Spleen (tissue), 11 donors: Measurements from ENCODE around the gene PCDHGB6. TPM values are rescaled to one million over a fixed set of nuclear protein-coding genes. Genes with fewer than 3 reads are reported as not detected.

Experiments
- DNase-seq: peaks from one replicate; pipeline ENCODE4 v3.0.0-alpha.2; 2020
- H3K27ac ChIP-seq, 8 donors: fragments of 200-600 bp; sonication (generic) in 7 of 8; 1 replicate in 4 of 8; 2 replicates in 4 of 8; pipeline versions ENCODE4 v1.5.0 to v1.8.0; 2016 to 2021; ENCODE audit warnings: inconsistent platforms in 4 of 8, mild to moderate bottlenecking in 4 of 8, moderate library complexity in 1 of 8
- H3K27me3 ChIP-seq, 7 donors: fragments of 200-600 bp; sonication (generic) in 6 of 7; replicated peaks in 1 of 7; 1 replicate in 4 of 7; 2 replicates in 3 of 7; pipeline versions ENCODE4 v1.5.0 to v1.8.0; 2016 to 2021; ENCODE audit warnings: inconsistent platforms in 3 of 7, mild to moderate bottlenecking in 1 of 7
- H3K36me3 ChIP-seq, 6 donors: fragments of 200-600 bp; sonication (generic) in 5 of 6; 1 replicate in 4 of 6; 2 replicates in 2 of 6; pipeline versions ENCODE4 v1.5.0 to v1.8.0; 2016 to 2021; ENCODE audit warnings: inconsistent platforms in 2 of 6
- H3K4me1 ChIP-seq, 6 donors: fragments of 200-600 bp; sonication (generic) in 5 of 6; 1 replicate in 3 of 6; 2 replicates in 3 of 6; pipeline versions ENCODE4 v1.5.0 to v1.8.0; 2016 to 2021; ENCODE audit warnings: inconsistent platforms in 3 of 6
- H3K4me3 ChIP-seq, 8 donors: fragments of 200-600 bp; sonication (generic) in 7 of 8; 1 replicate in 4 of 8; 2 replicates in 4 of 8; pipeline versions ENCODE4 v1.5.0 to v1.8.0; 2016 to 2021; ENCODE audit warnings: inconsistent platforms in 4 of 8, mild to moderate bottlenecking in 4 of 8, moderate library complexity in 2 of 8
- H3K9me3 ChIP-seq, 8 donors: fragments of 200-600 bp; sonication (generic) in 7 of 8; 1 replicate in 4 of 8; 2 replicates in 4 of 8; pipeline versions ENCODE4 v1.5.0 to v1.8.0; 2016 to 2021; ENCODE audit warnings: inconsistent platforms in 4 of 8
- POLR2A ChIP-seq, 3 donors: fragments of 450-650 bp; IDR thresholded peaks; one replicate each; pipeline ENCODE4 v1.5.1; 2017; ENCODE audit warnings: antibody characterized with exemption in 3 of 3, mild to moderate bottlenecking in 1 of 3
- POLR2AphosphoS5 ChIP-seq, 3 donors: sonication (generic); formaldehyde crosslinking; IDR thresholded peaks; one replicate each; pipeline ENCODE4 v1.5.1; 2017; ENCODE audit warnings: antibody characterized with exemption in 3 of 3
- WGBS, 5 donors: extraction: QIAGEN DNeasy Blood & Tissue Kit in 3 of 5; methylation state at CpG; one replicate each; pipeline versions ENCODE4 v1.1.5 to v1.1.7; 2013 to 2018; 5-methylcytosine and 5-hydroxymethylcytosine counted together
- intact Hi-C: fragments of 100-400 bp; cut with DNase I; formaldehyde crosslinking; loops from one replicate; pipeline ENCODE4 v1.15.0; 2023; ENCODE audit warnings: low total_unique reads
- polyA plus RNA-seq, 3 donors: library from polyadenylated mRNA; stranded (reverse); fragments of 200-250 nt; gene quantifications; one replicate each; pipeline ENCODE4 v1.2.1, GENCODE V29; 2013
- total RNA-seq, 7 donors: library from RNA; depleted of rRNA in 3 of 7; stranded (reverse); fragments of >200 nt in 3 of 7; fragmentation: NEBNext Ultra II Directional in 4 of 7; extraction: Animal tissue kit (Norgen Biotek cat#: 25700) in 4 of 7; gene quantifications; one replicate each; pipeline versions ENCODE4 v1.1.0 to v1.2.1, GENCODE V29; 2016 to 2021
- TF ChIP-seq, protein P1 (sequence below), 11 experiments: fragments of 200-600 bp in 7 of 11; fragments of 450-650 bp in 4 of 11; sonication (generic) in 4 of 11; IDR thresholded peaks in 8 of 11; conservative IDR thresholded peaks in 3 of 11; 1 replicate in 7 of 11; 2 replicates in 4 of 11; pipeline versions ENCODE4 v1.4.0 to v1.8.0; 2016 to 2021; ENCODE audit warnings: antibody characterized with exemption in 11 of 11, inconsistent platforms in 4 of 11, mild to moderate bottlenecking in 1 of 11
- donor health status: healthy with polysubstance abuse.
- donor health status: DM: no; HTN: no; CAD: no; lungs with moderate emphysema.
- donor health status: DM: no; HTN: no; CAD: no.
- donor health status: Bipolar disorder and iron deficiency.
- donor health status: healthy.
- donor health status: DM: no; HTN: no; CAD: no.
- donor health status: DM: yes; HTN: yes; CAD: no.

Gene PCDHGB6
- total and polyA plus RNA-seq, 10 donors, result 0.13 to 6.8 (median 4.7) TPM

GRCh38 chr5:141398608-141399007 is 9.2 kb upstream of the PCDHGB6 start:
- peaks cover 7 to 96% (median 81%) of the 10 kb centered on the region in 8 donors for H3K9me3 ChIP-seq
- peaks cover 0 to 7% (median 0%) of the 10 kb centered on the region in 6 donors for H3K36me3 ChIP-seq
- no peaks in the 10 kb centered on the region for H3K4me1 ChIP-seq
- peak overlapping the region in 1 of 8 donors; percentile 24 for H3K4me3 ChIP-seq
- H3K27me3 ChIP-seq, result peaks cover 0 to 93% (median 25%) of the 10 kb centered on the region in 7 donors
- intact Hi-C loops, result no loop called here
- WGBS, 5 donors, result 24 to 39% (median 29%) methylated on average over 15 of the region's 15 CpGs
- DNase-seq, result no peak
- H3K27ac ChIP-seq, result no peak overlapping the region
- no peak for TF ChIP-seq POLR2A (IDR thresholded peaks at IDR 0.05)
- no peak for TF ChIP-seq POLR2AphosphoS5 (IDR thresholded peaks at IDR 0.05)
- TF ChIP-seq, protein P1, sequence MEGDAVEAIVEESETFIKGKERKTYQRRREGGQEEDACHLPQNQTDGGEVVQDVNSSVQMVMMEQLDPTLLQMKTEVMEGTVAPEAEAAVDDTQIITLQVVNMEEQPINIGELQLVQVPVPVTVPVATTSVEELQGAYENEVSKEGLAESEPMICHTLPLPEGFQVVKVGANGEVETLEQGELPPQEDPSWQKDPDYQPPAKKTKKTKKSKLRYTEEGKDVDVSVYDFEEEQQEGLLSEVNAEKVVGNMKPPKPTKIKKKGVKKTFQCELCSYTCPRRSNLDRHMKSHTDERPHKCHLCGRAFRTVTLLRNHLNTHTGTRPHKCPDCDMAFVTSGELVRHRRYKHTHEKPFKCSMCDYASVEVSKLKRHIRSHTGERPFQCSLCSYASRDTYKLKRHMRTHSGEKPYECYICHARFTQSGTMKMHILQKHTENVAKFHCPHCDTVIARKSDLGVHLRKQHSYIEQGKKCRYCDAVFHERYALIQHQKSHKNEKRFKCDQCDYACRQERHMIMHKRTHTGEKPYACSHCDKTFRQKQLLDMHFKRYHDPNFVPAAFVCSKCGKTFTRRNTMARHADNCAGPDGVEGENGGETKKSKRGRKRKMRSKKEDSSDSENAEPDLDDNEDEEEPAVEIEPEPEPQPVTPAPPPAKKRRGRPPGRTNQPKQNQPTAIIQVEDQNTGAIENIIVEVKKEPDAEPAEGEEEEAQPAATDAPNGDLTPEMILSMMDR (IDR thresholded peaks at IDR 0.05 in 8 of 11, conservative IDR thresholded peaks at IDR 0.05 in 3 of 11), result no peak

GRCh38 chr5:141399555-141400258 is 8.1 kb upstream of the PCDHGB6 start:
- peaks cover 7 to 96% (median 79%) of the 10 kb centered on the region in 8 donors for H3K9me3 ChIP-seq
- DNase-seq, result no peak
- 30 to 40% (median 35%) methylated on average over 15 to 61 of the region's 61 CpGs for WGBS, 5 donors

GRCh38 chr5:141402553-141403243 is 5.1 kb upstream of the PCDHGB6 start, which contains the start of gene PCDHGA9:
Gene PCDHGA9 (plus strand): TSS chr5:141402778. CDS start chr5:141402953, 175 bp downstream.
- TF ChIP-seq POLR2A (IDR thresholded peaks at IDR 0.05) (no peak), POLR2AphosphoS5 (IDR thresholded peaks at IDR 0.05) (no peak)
- TF ChIP-seq, protein P1 (IDR thresholded peaks at IDR 0.05 in 8 of 11, conservative IDR thresholded peaks at IDR 0.05 in 3 of 11), result peak in 4 of 11 experiments; percentile 8 to 19 (median 16)
- Histone ChIP-seq H3K27ac (no peak within 1 kb of the TSS), H3K36me3 (peaks cover 0 to 7% (median 0%) of the 10 kb centered on the region in 6 donors), H3K4me1 (no peaks in the 10 kb centered on the region), H3K4me3 (peak within 1 kb of the TSS in 4 of 8 donors; percentile 5 to 61 (median 23)), H3K9me3 (peaks cover 7 to 97% (median 89%) of the 10 kb centered on the region in 8 donors), H3K27me3 (peaks cover 0 to 94% (median 19%) of the 10 kb centered on the region in 7 donors)
- WGBS, 5 donors, result 12 to 30% (median 20%) methylated on average over 23 to 27 of the region's 27 CpGs
- DNase-seq, result peak; percentile 59
- intact Hi-C loops, result no loop called here

More at GRCh38 chr5:141399555-141400258, 8.1 kb upstream of the PCDHGB6 start:
- Histone ChIP-seq H3K27ac (no peak overlapping the region), H3K4me1 (no peaks in the 10 kb centered on the region), H3K4me3 (peak overlapping the region in 1 of 8 donors; percentile 4), H3K36me3 (peaks cover 0 to 7% (median 0%) of the 10 kb centered on the region in 6 donors), H3K27me3 (peaks cover 0 to 93% (median 23%) of the 10 kb centered on the region in 7 donors)
- no peak for TF ChIP-seq POLR2A (IDR thresholded peaks at IDR 0.05)
- TF ChIP-seq, protein P1 (IDR thresholded peaks at IDR 0.05 in 8 of 11, conservative IDR thresholded peaks at IDR 0.05 in 3 of 11), result no peak
- TF ChIP-seq POLR2AphosphoS5 (IDR thresholded peaks at IDR 0.05), result no peak
- intact Hi-C loops, result no loop called here
